ENCODE measurements around the gene PLSCR1.

Gene PLSCR1

GRCh38 chr3:146470425-146470990 is 73.9 kb downstream of the PLSCR1 start:
- no peak for DNase-seq

GRCh38 chr3:146469150-146470017 is 75.0 kb downstream of the PLSCR1 start, which contains the start of gene PLSCR2:
Gene PLSCR2 (minus strand): TSS chr3:146469561. CDS start chr3:146459904, 9,657 bp downstream.
- peak; percentile 61 for DNase-seq

GRCh38 chr3:146468671-146469149 is 75.7 kb downstream of the PLSCR1 start:
- DNase-seq, result no peak

GRCh38 chr3:146468234-146468633 is 76.2 kb downstream of the PLSCR1 start:
- DNase-seq, result no peak

GRCh38 chr3:146466604-146467003 is 77.8 kb downstream of the PLSCR1 start:
- DNase-seq, result no peak

GRCh38 chr3:146465693-146466465 is 78.5 kb downstream of the PLSCR1 start:
- DNase-seq, result no peak
